ENCODE measurements around the gene ZNF367. TPM values are rescaled to one million over a fixed set of nuclear protein-coding genes. Genes with fewer than 3 reads are reported as not detected.

Gene ZNF367
- total and polyA plus RNA-seq, 9 of the 15 experiments (the other 6 are each of a cell fraction or from before 2014, with no cell fraction given), result 2.7 to 14.4 (median 10.0) TPM

DNA sequence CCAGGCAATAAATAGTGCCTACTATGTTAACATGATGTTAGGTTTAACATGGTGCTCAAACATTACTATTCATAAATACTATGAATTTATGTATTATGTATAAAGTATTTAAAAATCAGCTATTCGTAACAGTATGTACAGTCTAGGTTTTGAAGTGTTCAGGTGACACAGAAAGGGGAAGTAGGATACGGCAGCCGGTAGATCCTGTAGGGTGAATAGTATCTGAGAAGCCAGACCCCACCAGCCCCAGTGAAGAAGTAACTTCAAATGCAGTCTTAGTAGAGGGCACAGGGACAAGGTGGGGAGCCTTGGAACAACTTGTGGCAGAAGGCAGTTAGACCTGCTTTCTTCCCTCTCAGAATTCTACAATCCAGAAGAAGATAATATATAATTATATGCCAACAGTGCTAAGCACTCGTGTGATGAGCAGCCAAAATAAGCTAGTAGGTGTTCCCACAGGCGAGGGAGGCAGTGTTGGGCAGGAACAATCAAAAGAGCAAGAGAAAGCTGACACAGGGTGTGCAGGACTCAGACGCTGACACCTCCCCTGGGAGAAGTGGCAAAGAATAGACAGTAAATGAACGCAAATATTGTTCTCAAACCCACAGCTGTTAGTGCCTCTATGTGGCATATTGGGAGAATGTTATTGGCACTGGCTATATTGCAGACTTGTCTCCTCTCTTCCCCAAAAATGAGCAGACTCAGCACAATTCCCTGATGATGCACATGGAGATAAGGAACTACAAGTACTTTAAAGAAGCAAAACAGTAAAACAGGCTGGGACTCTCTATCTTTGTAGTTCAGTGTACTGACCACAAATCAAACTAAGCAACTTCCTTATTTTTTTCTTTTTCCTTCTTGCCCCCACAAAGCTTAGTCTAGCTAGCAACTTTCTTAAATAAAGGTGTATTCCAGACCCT is 4.6 kb downstream of the ZNF367 start (continued):
- no peak for TF ChIP-seq ETS1 (conservative IDR thresholded peaks at IDR 0.05; ENCODE audit: control insufficient read depth, low read depth, low read length)
- TF ChIP-seq RAD21 (CRISPR knock-in tag; conservative IDR thresholded peaks at IDR 0.05 in 1 of 2, IDR thresholded peaks at IDR 0.05 in 1 of 2), result no peak
- TF ChIP-seq RB1 (IDR thresholded peaks at IDR 0.05; ENCODE audit: low read depth), result no peak
- no peak for TF ChIP-seq PRDM10 (IDR thresholded peaks at IDR 0.05; ENCODE audit: partially characterized antibody)
- no peak for TF ChIP-seq ZFPM2 (CRISPR knock-in tag; IDR thresholded peaks at IDR 0.05)
- no peak for TF ChIP-seq BRD4 (IDR thresholded peaks at IDR 0.05)
- TF ChIP-seq STAT5A (IDR thresholded peaks at IDR 0.05; ENCODE audit: borderline replicate concordance, low read length), result no peak
- TF ChIP-seq MTA3 (IDR thresholded peaks at IDR 0.05; ENCODE audit: borderline replicate concordance), result no peak
- TF ChIP-seq MCM7 (IDR thresholded peaks at IDR 0.05), result no peak
- TF ChIP-seq ETS2 (tag; IDR thresholded peaks at IDR 0.05; ENCODE audit: borderline replicate concordance, poor library complexity, severe bottlenecking), result no peak
- no peak for TF ChIP-seq ZNF232 (CRISPR knock-in tag; IDR thresholded peaks at IDR 0.05)
- TF ChIP-seq BCLAF1 (IDR thresholded peaks at IDR 0.05; ENCODE audit: borderline replicate concordance in 1 of 2, control insufficient read depth in 1 of 2, low read depth in 2 of 2, low read length in 1 of 2), result no peak
- TF ChIP-seq MYBL2 (IDR thresholded peaks at IDR 0.05; ENCODE audit: low read depth), result no peak
- no peak for TF ChIP-seq MYBL2 (CRISPR knock-in tag; IDR thresholded peaks at IDR 0.05; ENCODE audit: borderline replicate concordance)
- TF ChIP-seq THAP12 (CRISPR knock-in tag; IDR thresholded peaks at IDR 0.05), result no peak
- no peak for TF ChIP-seq PHB (CRISPR knock-in tag; IDR thresholded peaks at IDR 0.05)

Data from K562 (cell line).